H1 (cell line): ENCODE results near the gene ITGA8. TPM values are rescaled to one million over a fixed set of nuclear protein-coding genes. Genes with fewer than 3 reads are reported as not detected.

Source experiments
- CTCF ChIA-PET: fragments of 300-600 bp; sonication (Branson Sonifier 250); formaldehyde crosslinking; loops from one replicate; lab custom pipeline; 2021; ENCODE audit not compliant: partially characterized antibody; lab: Charles Lee
- POLR2A ChIA-PET: fragments of 300-600 bp; sonication (Branson Sonifier 250); formaldehyde crosslinking; loops from one replicate; lab custom pipeline; 2021; ENCODE audit warnings: inconsistent platforms; ENCODE audit not compliant: partially characterized antibody; lab: Charles Lee
- DNase-seq, 2 experiments: peaks; one replicate each; pipeline versions ENCODE4 v3.0.0 to v3.0.0-alpha.2; 2010 to 2022; ENCODE audit warnings: low spot score in 2 of 2, low read depth in 1 of 2, mixed read lengths in 1 of 2
- FAIRE-seq: peaks from 2 replicates; lab custom pipeline; 2011; peaks lifted over from hg19 to GRCh38; lab: Jason Lieb, UNC
- H2AFZ ChIP-seq: 2 replicates; pipeline ENCODE4 v1.8.1; 2012; ENCODE audit warnings: low read length, inconsistent platforms
- H2AK5ac ChIP-seq: 2 replicates; pipeline ENCODE4 v1.6.1; 2013; ENCODE audit warnings: low read depth, low read length
- H2BK120ac ChIP-seq: replicated peaks from 2 replicates; pipeline ENCODE3; 2013; ENCODE audit warnings: low read depth, low read length, inconsistent platforms
- H2BK12ac ChIP-seq: 2 replicates; pipeline ENCODE4 v1.6.1; 2013; ENCODE audit warnings: low read depth, low read length
- H2BK15ac ChIP-seq: 2 replicates; pipeline ENCODE4 v1.6.1; 2013; ENCODE audit warnings: low read length
- H2BK20ac ChIP-seq: 2 replicates; pipeline ENCODE4 v1.6.1; 2013; ENCODE audit warnings: low read length
- H2BK5ac ChIP-seq: 2 replicates; pipeline ENCODE4 v1.6.1; 2013; ENCODE audit warnings: low read depth, low read length
- H3K14ac ChIP-seq: 2 replicates; pipeline ENCODE4 v1.6.1; 2013; ENCODE audit warnings: inconsistent platforms; ENCODE audit not compliant: insufficient read length
- H3K18ac ChIP-seq: 2 replicates; pipeline ENCODE4 v1.6.1; 2013; ENCODE audit warnings: low read length; ENCODE audit errors: extremely low read depth
- H3K23ac ChIP-seq: 2 replicates; pipeline ENCODE4 v1.6.1; 2013; ENCODE audit warnings: inconsistent platforms; ENCODE audit not compliant: insufficient read length
- H3K23me2 ChIP-seq: 2 replicates; pipeline ENCODE4 v1.6.1; 2013; ENCODE audit warnings: low read depth, low read length
- H3K27ac ChIP-seq: 2 replicates; pipeline ENCODE4 v1.6.1; 2011; ENCODE audit warnings: low read depth, low read length, inconsistent platforms
- H3K27me3 ChIP-seq, 4 experiments: replicated peaks in 1 of 4; 1 replicate in 1 of 4; 2 replicates in 3 of 4; pipeline versions ENCODE4 v1.6.1 to v1.8.1; 2011 to 2013; ENCODE audit warnings: low read length in 3 of 4, mild to moderate bottlenecking in 3 of 4, inconsistent platforms in 2 of 4, mixed read lengths in 2 of 4, moderate library complexity in 1 of 4; ENCODE audit not compliant: control insufficient read depth in 3 of 4, insufficient read depth in 3 of 4; ENCODE audit errors: extremely low read depth in 1 of 4
- H3K36me3 ChIP-seq, 4 experiments: 2 replicates each; pipeline versions ENCODE4 v1.6.1 to v1.8.1; 2011 to 2013; ENCODE audit warnings: mild to moderate bottlenecking in 4 of 4, low read length in 3 of 4, moderate library complexity in 2 of 4, control low read depth in 1 of 4, inconsistent platforms in 1 of 4; ENCODE audit not compliant: insufficient read depth in 4 of 4, control insufficient read depth in 2 of 4
- H3K4ac ChIP-seq: replicated peaks from 2 replicates; pipeline ENCODE3; 2013; ENCODE audit warnings: low read length, low read depth, mixed read lengths, inconsistent platforms; ENCODE audit not compliant: insufficient read length
- H3K4me1 ChIP-seq, 4 experiments: replicated peaks in 1 of 4; 1 replicate in 1 of 4; 2 replicates in 3 of 4; pipeline versions ENCODE4 v1.6.1 to v1.8.1; 2011 to 2013; ENCODE audit warnings: low read length in 3 of 4, inconsistent platforms in 2 of 4, mixed read lengths in 1 of 4; ENCODE audit not compliant: insufficient read depth in 4 of 4, control insufficient read depth in 3 of 4
- H3K4me2 ChIP-seq, 2 experiments: 2 replicates each; pipeline versions ENCODE4 v1.6.1 to v1.8.1; 2011 to 2013; ENCODE audit warnings: low read depth in 2 of 2, low read length in 2 of 2, control low read depth in 1 of 2, inconsistent platforms in 1 of 2, mild to moderate bottlenecking in 1 of 2; ENCODE audit not compliant: insufficient read depth in 1 of 2
- H3K4me3 ChIP-seq, 4 experiments: fragments of 200-600, 300-600 bp in 1 of 4; sonication (generic), shearing (Covaris generic), sonication (Bioruptor Twin) in 1 of 4; 2 replicates each; pipeline versions ENCODE4 v1.5.1 to v1.8.1; 2011 to 2016; ENCODE audit warnings: low read length in 4 of 4, low read depth in 3 of 4, control low read depth in 2 of 4, inconsistent platforms in 2 of 4, mild to moderate bottlenecking in 2 of 4, mixed read lengths in 1 of 4, moderate library complexity in 1 of 4; ENCODE audit not compliant: insufficient read depth in 2 of 4; ENCODE audit errors: extremely low read depth in 1 of 4
- H3K56ac ChIP-seq: replicated peaks from 2 replicates; pipeline ENCODE3; 2013; ENCODE audit warnings: low read depth, mild to moderate bottlenecking, mixed read lengths, low read length, inconsistent platforms; ENCODE audit not compliant: insufficient read length
- H3K79me1 ChIP-seq: 2 replicates; pipeline ENCODE4 v1.6.1; 2013; ENCODE audit warnings: low read depth, low read length, control low read depth
- H3K79me2 ChIP-seq, 2 experiments: 2 replicates each; pipeline versions ENCODE4 v1.6.1 to v1.8.1; 2012 to 2013; ENCODE audit warnings: low read length in 2 of 2, mild to moderate bottlenecking in 2 of 2, inconsistent platforms in 1 of 2; ENCODE audit not compliant: insufficient read depth in 2 of 2, control insufficient read depth in 1 of 2
- H3K9ac ChIP-seq, 4 experiments: replicated peaks in 1 of 4; 1 replicate in 1 of 4; 2 replicates in 3 of 4; pipeline versions ENCODE4 v1.6.1 to v1.8.1; 2011 to 2013; ENCODE audit warnings: low read depth in 3 of 4, low read length in 3 of 4, control low read depth in 2 of 4, mild to moderate bottlenecking in 2 of 4, moderate library complexity in 2 of 4, inconsistent platforms in 1 of 4; ENCODE audit errors: extremely low read depth in 1 of 4
- H3K9me3 ChIP-seq, 2 experiments: 2 replicates each; pipeline versions ENCODE4 v1.6.1 to v1.8.1; 2012 to 2013; ENCODE audit warnings: mild to moderate bottlenecking in 2 of 2, moderate library complexity in 2 of 2, control low read depth in 1 of 2, inconsistent platforms in 1 of 2, low read depth in 1 of 2, low read length in 1 of 2, mixed read lengths in 1 of 2; ENCODE audit not compliant: insufficient read depth in 2 of 2
- H4K20me1 ChIP-seq, 2 experiments: replicated peaks in 1 of 2; 2 replicates each; pipeline versions ENCODE3 to v1.8.1; 2011 to 2013; ENCODE audit warnings: inconsistent platforms in 2 of 2, low read length in 2 of 2, mild to moderate bottlenecking in 1 of 2; ENCODE audit not compliant: insufficient read depth in 2 of 2, control insufficient read depth in 1 of 2
- H4K5ac ChIP-seq: 2 replicates; pipeline ENCODE4 v1.6.1; 2013; ENCODE audit warnings: low read length, low read depth, mixed read lengths, inconsistent platforms; ENCODE audit not compliant: insufficient read length
- H4K8ac ChIP-seq: 2 replicates; pipeline ENCODE4 v1.8.0; 2013; ENCODE audit warnings: mild to moderate bottlenecking, moderate library complexity, low read length, inconsistent platforms; ENCODE audit not compliant: insufficient read depth; ENCODE audit errors: extremely low read depth
- H4K91ac ChIP-seq: replicated peaks from 2 replicates; pipeline ENCODE3; 2013; ENCODE audit warnings: low read length, mixed read lengths, inconsistent platforms; ENCODE audit not compliant: insufficient read length
- BACH1 ChIP-seq: IDR thresholded peaks from 2 replicates; pipeline ENCODE4 v1.6.1; 2012; ENCODE audit warnings: low read length, improper control_type of control experiment
- CBX5 ChIP-seq: fragments of 300-800, 300-1000 bp; sonication (generic); IDR thresholded peaks from 2 replicates; pipeline ENCODE4 v1.7.1; 2016; ENCODE audit warnings: antibody characterized with exemption, low read length, low read depth
- EP300 ChIP-seq, 2 experiments: IDR thresholded peaks; 1 replicate in 1 of 2; 2 replicates in 1 of 2; pipeline ENCODE4 v1.6.1; 2011 to 2012; ENCODE audit warnings: low read depth in 2 of 2, low read length in 2 of 2, mild to moderate bottlenecking in 2 of 2, borderline replicate concordance in 1 of 2, inconsistent platforms in 1 of 2, moderate library complexity in 1 of 2
- EZH2 ChIP-seq: fragments of 200-600 bp; sonication (generic); IDR thresholded peaks from 2 replicates; pipeline ENCODE4 v1.7.1; 2012; ENCODE audit warnings: low read depth, mild to moderate bottlenecking, moderate library complexity, low read length, inconsistent platforms; ENCODE audit not compliant: severe bottlenecking
- JUND ChIP-seq: IDR thresholded peaks from 2 replicates; pipeline ENCODE4 v1.6.1; 2011; ENCODE audit warnings: mild to moderate bottlenecking, improper control_type of control experiment, low read length
- KDM1A ChIP-seq: fragments of 200-600, 300-600 bp; sonication (generic); IDR thresholded peaks from 2 replicates; pipeline ENCODE4 v1.7.1; 2016; ENCODE audit warnings: mild to moderate bottlenecking, low read length, borderline replicate concordance
- NANOG ChIP-seq: IDR thresholded peaks from 2 replicates; pipeline ENCODE4 v1.6.1; 2011; ENCODE audit warnings: low read length, low read depth, mild to moderate bottlenecking, inconsistent platforms; ENCODE audit not compliant: insufficient read depth, poor library complexity, severe bottlenecking
- POLR2AphosphoS5 ChIP-seq: IDR thresholded peaks from 2 replicates; pipeline ENCODE4 v1.6.1; 2011; ENCODE audit warnings: low read depth, low read length
- POU5F1 ChIP-seq: IDR thresholded peaks from 2 replicates; pipeline ENCODE4 v1.6.1; 2011; ENCODE audit warnings: low read depth, mild to moderate bottlenecking, low read length, moderate library complexity
- RBBP5 ChIP-seq: IDR thresholded peaks from 2 replicates; pipeline ENCODE4 v1.7.1; 2012; ENCODE audit warnings: low read depth, mild to moderate bottlenecking, inconsistent platforms, low read length, moderate library complexity, borderline replicate concordance
- RNF2 ChIP-seq: fragments of 200-900, 300-1000 bp; sonication (generic); IDR thresholded peaks from 2 replicates; pipeline ENCODE4 v1.7.1; 2016; ENCODE audit warnings: borderline replicate concordance, low read depth, mild to moderate bottlenecking, antibody characterized with exemption, low read length; ENCODE audit not compliant: poor library complexity, severe bottlenecking; ENCODE audit errors: missing control alignments
- SRF ChIP-seq: IDR thresholded peaks from 2 replicates; pipeline ENCODE4 v1.6.1; 2011; ENCODE audit warnings: mild to moderate bottlenecking, low read depth, low read length, moderate library complexity
- TEAD4 ChIP-seq: IDR thresholded peaks from 2 replicates; pipeline ENCODE4 v1.6.1; 2012; ENCODE audit warnings: low read depth, low read length, inconsistent platforms, mixed read lengths
- ZNF274 ChIP-seq: IDR thresholded peaks from 2 replicates; pipeline ENCODE4 v1.7.0; 2012; ENCODE audit warnings: low read length, borderline replicate concordance; ENCODE audit errors: extremely low read depth
- WGBS, 2 experiments: shearing (Covaris generic) in 1 of 2; methylation state at CpG; one replicate each; pipeline versions ENCODE4 v1.1.6 to v1.1.7; 2013 to 2015; ENCODE audit warnings: low lambda C conversion rate in 2 of 2, mixed read lengths in 2 of 2, inconsistent platforms in 1 of 2, low coverage in 1 of 2, missing lambda C conversion rate in 1 of 2; ENCODE audit not compliant: insufficient replicate concordance in 2 of 2, insufficient coverage in 1 of 2, insufficient read length in 1 of 2; ENCODE audit errors: extremely low coverage in 1 of 2, missing lambda C conversion rate in 1 of 2; 5-methylcytosine and 5-hydroxymethylcytosine counted together
- polyA plus RNA-seq, 7 experiments: library from polyadenylated mRNA; depleted of rRNA in 3 of 7; stranded (reverse) in 5 of 7; unstranded in 2 of 7; fragments of >200 nt in 5 of 7; fragments of 200-250 nt in 2 of 7; gene quantifications; 1 replicate in 5 of 7; 2 replicates in 1 of 7; 4 replicates in 1 of 7; pipeline versions ENCODE4 v1.2.1 to v1.2.3, GENCODE V29; 2011 to 2013; ENCODE audit warnings: missing spikeins in 2 of 7, mixed read lengths in 2 of 7
- total RNA-seq: library from RNA; stranded (reverse); fragmentation: NEBNext Ultra II Directional; extraction: Animal tissue kit (Norgen Biotek cat#: 25700); gene quantifications from 2 replicates; pipeline ENCODE4 v1.2.1, GENCODE V29; 2021

ITGA8 gene
- total and polyA plus RNA-seq, 2 of the 8 experiments (the other 6 are each of a cell fraction or from before 2014, with no cell fraction given), result not detected

DNA sequence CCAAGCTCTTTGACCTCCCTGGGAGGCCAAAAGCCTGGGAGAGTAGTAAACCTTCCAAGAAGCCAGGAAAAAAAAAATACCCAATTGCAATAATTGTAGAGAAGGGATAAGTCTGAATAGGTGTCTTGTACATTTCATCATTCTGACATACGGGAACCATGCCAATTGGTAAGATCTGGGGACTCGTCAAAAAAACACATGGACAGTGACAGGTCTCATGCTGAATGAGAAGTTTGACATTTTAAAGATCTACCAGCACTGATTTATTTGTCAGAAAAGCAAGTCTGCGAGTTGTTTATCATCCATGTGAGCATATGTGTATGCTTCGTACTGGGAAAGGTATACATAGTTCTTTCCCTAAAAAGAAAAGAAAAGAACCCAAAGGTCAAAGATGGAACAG, 4.1 kb upstream of the ITGA8 start:
- Histone ChIP-seq H4K5ac (no peak overlapping the region), H3K23ac (no peak overlapping the region), H3K79me2 (no peaks in the 10 kb centered on the region), H3K79me1 (no peaks in the 10 kb centered on the region), H2BK5ac (no peak overlapping the region), H3K4ac (no peak overlapping the region), H3K14ac (no peak overlapping the region), H2BK20ac (no peak overlapping the region), H3K23me2 (peaks cover 10% of the 10 kb centered on the region; the same call in 1 of the 2 replicates), H3K9ac (no peak overlapping the region), H3K27ac (no peak overlapping the region), H3K4me2 (no peak overlapping the region), H3K4me3 (no peak overlapping the region), H4K8ac (no peak overlapping the region), H3K9me3 (no peaks in the 10 kb centered on the region), H2BK120ac (no peak overlapping the region), H2BK12ac (no peak overlapping the region), H4K91ac (no peak overlapping the region), H2AK5ac (no peak overlapping the region), H3K56ac (no peak overlapping the region), H2BK15ac (no peak overlapping the region), H3K36me3 (no peaks in the 10 kb centered on the region), H2AFZ (no peak overlapping the region), H3K18ac (no peak overlapping the region), H4K20me1 (peaks cover 0 to 1% of the 10 kb centered on the region in 2 experiments), H3K27me3 (peaks cover 6 to 20% (median 16%) of the 10 kb centered on the region in 4 experiments), H3K4me1 (peaks cover 0 to 3% (median 0%) of the 10 kb centered on the region in 4 experiments; a peak in 3 of 7 replicates)
- FAIRE-seq (no peak), DNase-seq (no peak)
- CTCF ChIA-PET, result interaction anchor here (1.0 to 1.6 kb wide), 4 partner anchors 22 to 296 kb away, joined by 3 to 6 read pairs (median 3); no protein-coding TSS in a partner anchor
- POLR2A ChIA-PET, result no interaction called here
- WGBS, 2 experiments, result 82% methylated on average over 4 of the region's 4 CpGs; no CpG with 5 or more reads in 1 of the 2 experiments
- TF ChIP-seq RNF2 (no peak), JUND (no peak), CBX5 (no peak), KDM1A (no peak), POLR2AphosphoS5 (no peak), TEAD4 (no peak), POU5F1 (no peak), EZH2 (no peak), NANOG (no peak), SRF (no peak), BACH1 (no peak), ZNF274 (no peak), EP300 (IDR thresholded peaks at IDR 0.05; ENCODE audit: borderline replicate concordance in 1 of 2, low read depth in 2 of 2, low read length in 2 of 2) (no peak), RBBP5 (no peak)
